Measurements from ENCODE around the gene LRP8.

DNA sequence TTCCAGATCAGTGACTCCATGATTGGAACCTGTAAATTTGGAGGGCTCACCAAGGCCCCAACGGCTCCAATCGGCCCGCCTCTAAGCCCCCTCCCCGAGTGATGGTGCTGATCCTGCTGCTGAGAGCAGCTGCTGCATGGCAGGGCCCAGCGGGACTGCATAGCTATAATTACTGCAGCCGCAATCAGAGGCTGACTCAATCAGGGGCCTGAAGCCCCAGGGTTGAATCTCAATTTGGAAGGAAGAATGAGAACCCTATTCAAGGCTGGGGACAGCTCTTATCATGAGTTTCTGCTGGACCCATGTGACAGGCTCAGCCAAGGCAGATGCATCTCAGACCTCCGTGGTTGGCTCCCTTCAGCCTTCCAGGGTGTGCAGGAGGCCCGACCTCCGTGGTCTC is 46.7 kb downstream of the LRP8 start:
- TF ChIP-seq, protein P1, sequence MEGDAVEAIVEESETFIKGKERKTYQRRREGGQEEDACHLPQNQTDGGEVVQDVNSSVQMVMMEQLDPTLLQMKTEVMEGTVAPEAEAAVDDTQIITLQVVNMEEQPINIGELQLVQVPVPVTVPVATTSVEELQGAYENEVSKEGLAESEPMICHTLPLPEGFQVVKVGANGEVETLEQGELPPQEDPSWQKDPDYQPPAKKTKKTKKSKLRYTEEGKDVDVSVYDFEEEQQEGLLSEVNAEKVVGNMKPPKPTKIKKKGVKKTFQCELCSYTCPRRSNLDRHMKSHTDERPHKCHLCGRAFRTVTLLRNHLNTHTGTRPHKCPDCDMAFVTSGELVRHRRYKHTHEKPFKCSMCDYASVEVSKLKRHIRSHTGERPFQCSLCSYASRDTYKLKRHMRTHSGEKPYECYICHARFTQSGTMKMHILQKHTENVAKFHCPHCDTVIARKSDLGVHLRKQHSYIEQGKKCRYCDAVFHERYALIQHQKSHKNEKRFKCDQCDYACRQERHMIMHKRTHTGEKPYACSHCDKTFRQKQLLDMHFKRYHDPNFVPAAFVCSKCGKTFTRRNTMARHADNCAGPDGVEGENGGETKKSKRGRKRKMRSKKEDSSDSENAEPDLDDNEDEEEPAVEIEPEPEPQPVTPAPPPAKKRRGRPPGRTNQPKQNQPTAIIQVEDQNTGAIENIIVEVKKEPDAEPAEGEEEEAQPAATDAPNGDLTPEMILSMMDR (IDR thresholded peaks at IDR 0.05): no peak
- TF ChIP-seq POLR2A (IDR thresholded peaks at IDR 0.05): no peak
